ENCODE results near the gene FAM204A.

The FAM204A gene

GRCh38 chr10:118290471-118290995 lies 51.6 kb downstream of the FAM204A start:
- ATAC-seq, result no peak
- TF ChIP-seq SNAI2 (CRISPR knock-in tag; IDR thresholded peaks at IDR 0.05), result no peak
- no peak for TF ChIP-seq RARB (CRISPR knock-in tag; IDR thresholded peaks at IDR 0.05)
- TF ChIP-seq TOX (CRISPR knock-in tag; IDR thresholded peaks at IDR 0.05; ENCODE audit: borderline replicate concordance), result no peak
- no peak for TF ChIP-seq TCF4 (CRISPR knock-in tag; IDR thresholded peaks at IDR 0.05; ENCODE audit: borderline replicate concordance)
- no peak for TF ChIP-seq ISL1 (CRISPR knock-in tag; IDR thresholded peaks at IDR 0.05)
- TF ChIP-seq ZNF70 (CRISPR knock-in tag; IDR thresholded peaks at IDR 0.05), result no peak
- TF ChIP-seq PPARA (CRISPR knock-in tag; IDR thresholded peaks at IDR 0.05; ENCODE audit: borderline replicate concordance), result no peak
- TF ChIP-seq ZC3H10 (CRISPR knock-in tag; IDR thresholded peaks at IDR 0.05), result no peak

GRCh38 chr10:118287076-118287806 lies 54.9 kb downstream of the FAM204A start:
- no peak for ATAC-seq
- no peak for TF ChIP-seq PPARA (CRISPR knock-in tag; IDR thresholded peaks at IDR 0.05; ENCODE audit: borderline replicate concordance)
- TF ChIP-seq TSHZ2 (CRISPR knock-in tag; IDR thresholded peaks at IDR 0.05), result no peak
- TF ChIP-seq ZNF8 (CRISPR knock-in tag; IDR thresholded peaks at IDR 0.05), result no peak
- no peak for TF ChIP-seq CSDC2 (CRISPR knock-in tag; IDR thresholded peaks at IDR 0.05)
- no peak for TF ChIP-seq ZFP30 (CRISPR knock-in tag; IDR thresholded peaks at IDR 0.05)
- no peak for TF ChIP-seq ISL1 (CRISPR knock-in tag; IDR thresholded peaks at IDR 0.05)
- no peak for TF ChIP-seq PATZ1 (CRISPR knock-in tag; IDR thresholded peaks at IDR 0.05; ENCODE audit: borderline replicate concordance)
- no peak for TF ChIP-seq SNAI2 (CRISPR knock-in tag; IDR thresholded peaks at IDR 0.05)
- no peak for TF ChIP-seq ZFP3 (CRISPR knock-in tag; IDR thresholded peaks at IDR 0.05)
- TF ChIP-seq RARB (CRISPR knock-in tag; IDR thresholded peaks at IDR 0.05), result no peak

- TF ChIP-seq ISL1 (CRISPR knock-in tag; IDR thresholded peaks at IDR 0.05) (no peak), ESRRG (CRISPR knock-in tag; IDR thresholded peaks at IDR 0.05) (no peak), SNAI2 (CRISPR knock-in tag; IDR thresholded peaks at IDR 0.05) (no peak), ZNF565 (CRISPR knock-in tag; conservative IDR thresholded peaks at IDR 0.05; ENCODE audit: low read depth) (no peak), GLIS3 (CRISPR knock-in tag; IDR thresholded peaks at IDR 0.05) (no peak), CSDC2 (CRISPR knock-in tag; IDR thresholded peaks at IDR 0.05) (no peak), RARB (CRISPR knock-in tag; IDR thresholded peaks at IDR 0.05) (no peak), CREB5 (CRISPR knock-in tag; IDR thresholded peaks at IDR 0.05; ENCODE audit: low read depth) (no peak), OSR1 (CRISPR knock-in tag; IDR thresholded peaks at IDR 0.05) (no peak)
- no peak for ATAC-seq
Measured at GRCh38 chr10:118286051-118286838, 55.9 kb downstream of the FAM204A start.

GRCh38 chr10:118282670-118283069 lies 59.5 kb downstream of the FAM204A start:
- no peak for ATAC-seq
- TF ChIP-seq TCF4 (CRISPR knock-in tag; IDR thresholded peaks at IDR 0.05; ENCODE audit: borderline replicate concordance), result no peak

- TF ChIP-seq PATZ1 (CRISPR knock-in tag; IDR thresholded peaks at IDR 0.05; ENCODE audit: borderline replicate concordance), result no peak
- TF ChIP-seq CSDC2 (CRISPR knock-in tag; IDR thresholded peaks at IDR 0.05), result no peak
- no peak for TF ChIP-seq SNAI2 (CRISPR knock-in tag; IDR thresholded peaks at IDR 0.05)
- TF ChIP-seq CSRNP3 (CRISPR knock-in tag; IDR thresholded peaks at IDR 0.05), result no peak
- no peak for TF ChIP-seq ISL1 (CRISPR knock-in tag; IDR thresholded peaks at IDR 0.05)
- no peak for TF ChIP-seq ZC3H10 (CRISPR knock-in tag; IDR thresholded peaks at IDR 0.05)
- no peak for TF ChIP-seq OSR1 (CRISPR knock-in tag; IDR thresholded peaks at IDR 0.05)
- TF ChIP-seq ZNF565 (CRISPR knock-in tag; conservative IDR thresholded peaks at IDR 0.05; ENCODE audit: low read depth), result no peak
- no peak for TF ChIP-seq BACH2 (CRISPR knock-in tag; IDR thresholded peaks at IDR 0.05; ENCODE audit: borderline replicate concordance)
- TF ChIP-seq ZFP3 (CRISPR knock-in tag; IDR thresholded peaks at IDR 0.05), result no peak
- no peak for TF ChIP-seq ZNF70 (CRISPR knock-in tag; IDR thresholded peaks at IDR 0.05)
- no peak for TF ChIP-seq TOX (CRISPR knock-in tag; IDR thresholded peaks at IDR 0.05; ENCODE audit: borderline replicate concordance)
- no peak for ATAC-seq
Measured at GRCh38 chr10:118278649-118279048, 63.5 kb downstream of the FAM204A start.
